ENCODE data around the gene SERPINB5.

Gene SERPINB5

GRCh38 chr18:63534615-63535014, 57.9 kb downstream of the SERPINB5 start:
- Histone ChIP-seq H3K4ac (ENCODE audit: low read depth in 1 of 2, low read length in 2 of 2) (no peak overlapping the region), H3K36me3 (ENCODE audit: control insufficient read depth in 1 of 2, insufficient read depth in 2 of 2, low read depth in 1 of 2, low read length in 2 of 2) (no peaks in the 10 kb centered on the region), H2BK5ac (ENCODE audit: low read depth, low read length, poor library complexity, severe bottlenecking) (no peak overlapping the region), H3K23ac (ENCODE audit: low read length in 2 of 2) (no peak overlapping the region), H3K18ac (ENCODE audit: low read depth in 1 of 2, low read length in 2 of 2) (no peak overlapping the region), H3K14ac (ENCODE audit: low read length in 2 of 2) (no peak overlapping the region), H3K4me1 (ENCODE audit: control insufficient read depth, insufficient read depth, low read depth, low read length) (no peaks in the 10 kb centered on the region), H3K9ac (ENCODE audit: low read length) (no peak overlapping the region), H4K8ac (ENCODE audit: low read length) (no peak overlapping the region), H2BK15ac (ENCODE audit: low read depth, poor library complexity, severe bottlenecking) (no peak overlapping the region), H2AK5ac (ENCODE audit: low read length, severe bottlenecking) (no peak overlapping the region), H2BK12ac (ENCODE audit: low read length in 2 of 2) (no peak overlapping the region), H2AFZ (ENCODE audit: low read depth, low read length) (no peak overlapping the region), H2BK120ac (ENCODE audit: low read depth, low read length) (no peak overlapping the region), H3K9me3 (ENCODE audit: control insufficient read depth, low read length) (no peaks in the 10 kb centered on the region), H3K27ac (ENCODE audit: low read length, poor library complexity, severe bottlenecking) (no peak overlapping the region), H4K91ac (ENCODE audit: low read length) (no peak overlapping the region), H3K79me1 (replicated peaks; ENCODE audit: low read length, poor library complexity, severe bottlenecking) (no peaks in the 10 kb centered on the region), H3K4me2 (ENCODE audit: low read length, poor library complexity, severe bottlenecking) (no peak overlapping the region), H3K4me3 (ENCODE audit: insufficient read depth in 1 of 2, low read depth in 1 of 2, low read length in 2 of 2) (no peak overlapping the region), H3K27me3 (ENCODE audit: control insufficient read depth in 1 of 2, insufficient read depth in 1 of 2, low read length in 2 of 2) (no peaks in the 10 kb centered on the region)
- no peak for DNase-seq
- WGBS: 90% methylated on average over 1 of the region's 4 CpGs

GRCh38 chr18:63539904-63540510, 63.2 kb downstream of the SERPINB5 start:
- no peak overlapping the region for H3K9ac ChIP-seq (ENCODE audit: low read length)
- no peak overlapping the region for H3K23ac ChIP-seq (ENCODE audit: low read length in 2 of 2)
- H2AFZ ChIP-seq (ENCODE audit: low read depth, low read length): no peak overlapping the region
- no peak overlapping the region for H2BK5ac ChIP-seq (ENCODE audit: low read depth, low read length, poor library complexity, severe bottlenecking)
- no peak overlapping the region for H3K4me3 ChIP-seq (ENCODE audit: insufficient read depth in 1 of 2, low read depth in 1 of 2, low read length in 2 of 2)
- no peaks in the 10 kb centered on the region for H3K9me3 ChIP-seq (ENCODE audit: control insufficient read depth, low read length)
- no peak overlapping the region for H4K8ac ChIP-seq (ENCODE audit: low read length)
- 48% methylated on average over 3 of the region's 3 CpGs for WGBS
- no peak overlapping the region for H4K91ac ChIP-seq (ENCODE audit: low read length)
- no peak overlapping the region for H3K4ac ChIP-seq (ENCODE audit: low read depth in 1 of 2, low read length in 2 of 2)
- H3K18ac ChIP-seq (ENCODE audit: low read depth in 1 of 2, low read length in 2 of 2): no peak overlapping the region
- no peak overlapping the region for H2BK15ac ChIP-seq (ENCODE audit: low read depth, poor library complexity, severe bottlenecking)
- no peak overlapping the region for H2BK120ac ChIP-seq (ENCODE audit: low read depth, low read length)
- no peaks in the 10 kb centered on the region for H3K27me3 ChIP-seq (ENCODE audit: control insufficient read depth in 1 of 2, insufficient read depth in 1 of 2, low read length in 2 of 2)
- H3K4me2 ChIP-seq (ENCODE audit: low read length, poor library complexity, severe bottlenecking): no peak overlapping the region
- H3K4me1 ChIP-seq (ENCODE audit: control insufficient read depth, insufficient read depth, low read depth, low read length): no peaks in the 10 kb centered on the region
- no peak overlapping the region for H2AK5ac ChIP-seq (ENCODE audit: low read length, severe bottlenecking)
- no peaks in the 10 kb centered on the region for H3K79me1 ChIP-seq (replicated peaks; ENCODE audit: low read length, poor library complexity, severe bottlenecking)
- DNase-seq: peak; percentile 3
- no peak overlapping the region for H2BK12ac ChIP-seq (ENCODE audit: low read length in 2 of 2)
- H3K14ac ChIP-seq (ENCODE audit: low read length in 2 of 2): no peak overlapping the region
- peak overlapping the region; percentile 73 for H3K27ac ChIP-seq (ENCODE audit: low read length, poor library complexity, severe bottlenecking)
- no peaks in the 10 kb centered on the region for H3K36me3 ChIP-seq (ENCODE audit: control insufficient read depth in 1 of 2, insufficient read depth in 2 of 2, low read depth in 1 of 2, low read length in 2 of 2)

GRCh38 chr18:63542069-63542468, 65.3 kb downstream of the SERPINB5 start, which contains the start of gene SERPINB12:
Gene SERPINB12 (plus strand): TSS chr18:63542369. CDS start chr18:63556160, 13,791 bp downstream.
- Histone ChIP-seq H3K4me2 (ENCODE audit: low read length, poor library complexity, severe bottlenecking) (no peak within 1 kb of the TSS), H3K9me3 (ENCODE audit: control insufficient read depth, low read length) (no peaks in the 10 kb centered on the region)

GRCh38 chr18:63544017-63544416, 67.3 kb downstream of the SERPINB5 start:
- Histone ChIP-seq H2BK12ac (ENCODE audit: low read length in 2 of 2) (no peak overlapping the region), H3K79me1 (replicated peaks; ENCODE audit: low read length, poor library complexity, severe bottlenecking) (no peaks in the 10 kb centered on the region), H4K91ac (ENCODE audit: low read length) (no peak overlapping the region), H2AFZ (ENCODE audit: low read depth, low read length) (no peak overlapping the region), H3K4me2 (ENCODE audit: low read length, poor library complexity, severe bottlenecking) (no peak overlapping the region), H2BK15ac (ENCODE audit: low read depth, poor library complexity, severe bottlenecking) (no peak overlapping the region), H3K23ac (ENCODE audit: low read length in 2 of 2) (no peak overlapping the region), H2BK120ac (ENCODE audit: low read depth, low read length) (no peak overlapping the region), H3K4me1 (ENCODE audit: control insufficient read depth, insufficient read depth, low read depth, low read length) (no peaks in the 10 kb centered on the region), H3K4ac (ENCODE audit: low read depth in 1 of 2, low read length in 2 of 2) (no peak overlapping the region), H3K9ac (ENCODE audit: low read length) (no peak overlapping the region), H3K27ac (ENCODE audit: low read length, poor library complexity, severe bottlenecking) (no peak overlapping the region), H3K14ac (ENCODE audit: low read length in 2 of 2) (no peak overlapping the region), H3K4me3 (ENCODE audit: insufficient read depth in 1 of 2, low read depth in 1 of 2, low read length in 2 of 2) (no peak overlapping the region), H2AK5ac (ENCODE audit: low read length, severe bottlenecking) (no peak overlapping the region), H3K36me3 (ENCODE audit: control insufficient read depth in 1 of 2, insufficient read depth in 2 of 2, low read depth in 1 of 2, low read length in 2 of 2) (no peaks in the 10 kb centered on the region), H3K27me3 (ENCODE audit: control insufficient read depth in 1 of 2, insufficient read depth in 1 of 2, low read length in 2 of 2) (no peaks in the 10 kb centered on the region), H2BK5ac (ENCODE audit: low read depth, low read length, poor library complexity, severe bottlenecking) (no peak overlapping the region), H3K9me3 (ENCODE audit: control insufficient read depth, low read length) (no peaks in the 10 kb centered on the region), H4K8ac (ENCODE audit: low read length) (no peak overlapping the region), H3K18ac (ENCODE audit: low read depth in 1 of 2, low read length in 2 of 2) (no peak overlapping the region)
- no peak for DNase-seq
- 100% methylated on average over 1 of the region's 2 CpGs for WGBS

More at GRCh38 chr18:63542069-63542468, 65.3 kb downstream of the SERPINB5 start, which contains the start of gene SERPINB12:
- no peak within 1 kb of the TSS for H2BK5ac ChIP-seq (ENCODE audit: low read depth, low read length, poor library complexity, severe bottlenecking)
- no peak within 1 kb of the TSS for H2AK5ac ChIP-seq (ENCODE audit: low read length, severe bottlenecking)
- no peaks in the 10 kb centered on the region for H3K4me1 ChIP-seq (ENCODE audit: control insufficient read depth, insufficient read depth, low read depth, low read length)
- no peaks in the 10 kb centered on the region for H3K27me3 ChIP-seq (ENCODE audit: control insufficient read depth in 1 of 2, insufficient read depth in 1 of 2, low read length in 2 of 2)
- no peak within 1 kb of the TSS for H3K4me3 ChIP-seq (ENCODE audit: insufficient read depth in 1 of 2, low read depth in 1 of 2, low read length in 2 of 2)
- no peak within 1 kb of the TSS for H3K23ac ChIP-seq (ENCODE audit: low read length in 2 of 2)
- no peak within 1 kb of the TSS for H3K9ac ChIP-seq (ENCODE audit: low read length)
- no peaks in the 10 kb centered on the region for H3K36me3 ChIP-seq (ENCODE audit: control insufficient read depth in 1 of 2, insufficient read depth in 2 of 2, low read depth in 1 of 2, low read length in 2 of 2)
- no peak within 1 kb of the TSS for H3K4ac ChIP-seq (ENCODE audit: low read depth in 1 of 2, low read length in 2 of 2)
- no peak within 1 kb of the TSS for H3K27ac ChIP-seq (ENCODE audit: low read length, poor library complexity, severe bottlenecking)
- no peak within 1 kb of the TSS for H3K14ac ChIP-seq (ENCODE audit: low read length in 2 of 2)
- no peak within 1 kb of the TSS for H2AFZ ChIP-seq (ENCODE audit: low read depth, low read length)
- no peaks in the 10 kb centered on the region for H3K79me1 ChIP-seq (replicated peaks; ENCODE audit: low read length, poor library complexity, severe bottlenecking)
- H4K91ac ChIP-seq (ENCODE audit: low read length): no peak within 1 kb of the TSS
- H4K8ac ChIP-seq (ENCODE audit: low read length): no peak within 1 kb of the TSS
- H3K18ac ChIP-seq (ENCODE audit: low read depth in 1 of 2, low read length in 2 of 2): no peak within 1 kb of the TSS
- H2BK12ac ChIP-seq (ENCODE audit: low read length in 2 of 2): no peak within 1 kb of the TSS
- no peak within 1 kb of the TSS for H2BK15ac ChIP-seq (ENCODE audit: low read depth, poor library complexity, severe bottlenecking)
- no CpG with 5 or more reads among the region's 1 CpG for WGBS
- DNase-seq: no peak
- no peak within 1 kb of the TSS for H2BK120ac ChIP-seq (ENCODE audit: low read depth, low read length)
